K562 (cell line): ENCODE results near the gene SRRT. TPM values are rescaled to one million over a fixed set of nuclear protein-coding genes. Genes with fewer than 3 reads are reported as not detected.

Experiments used
- ARID4B ChIP-seq: sonication (generic); formaldehyde crosslinking; IDR thresholded peaks from 2 replicates; pipeline ENCODE4 v1.8.0; 2022; ENCODE audit warnings: mild to moderate bottlenecking, missing genetic modification reagents
- E2F8 ChIP-seq: fragments of 450-650 bp; IDR thresholded peaks from 2 replicates; pipeline ENCODE4 v1.7.1; 2018; ENCODE audit warnings: mild to moderate bottlenecking, low read depth; ENCODE audit not compliant: partially characterized antibody
- ELF1 ChIP-seq: fragments of 200-800 bp; sonication (Bioruptor generic); IDR thresholded peaks from 2 replicates; pipeline ENCODE4 v1.6.1; 2016; ENCODE audit warnings: missing genetic modification characterization, missing compliant biosample characterization
- FOXK1 ChIP-seq: sonication (generic); formaldehyde crosslinking; IDR thresholded peaks from 2 replicates; pipeline ENCODE4 v1.8.0; 2022; ENCODE audit warnings: missing genetic modification reagents, mild to moderate bottlenecking, borderline replicate concordance
- ILF3 ChIP-seq: fragments of 450-650 bp; IDR thresholded peaks from 2 replicates; pipeline ENCODE4 v1.6.1; 2018; ENCODE audit warnings: antibody characterized with exemption, mild to moderate bottlenecking, moderate library complexity, borderline replicate concordance
- IRF2 ChIP-seq: sonication (generic); formaldehyde crosslinking; IDR thresholded peaks from 2 replicates; pipeline ENCODE4 v1.8.1; 2022; ENCODE audit warnings: mild to moderate bottlenecking, missing genetic modification reagents
- PATZ1 ChIP-seq: fragments of 250-450 bp; sonication (Bioruptor Pico); IDR thresholded peaks from 2 replicates; pipeline ENCODE4 v1.5.0; 2020; ENCODE audit warnings: mild to moderate bottlenecking, borderline replicate concordance
- RAD21 ChIP-seq, 2 experiments: fragments of 250-450 bp in 1 of 2; fragments of 450-650 bp in 1 of 2; sonication (Bioruptor Pico) in 1 of 2; formaldehyde crosslinking in 1 of 2; IDR thresholded peaks in 1 of 2; conservative IDR thresholded peaks in 1 of 2; 2 replicates each; pipeline versions ENCODE4 v1.4.0 to v1.8.0; 2020 to 2022; ENCODE audit warnings: mild to moderate bottlenecking in 2 of 2, moderate library complexity in 1 of 2
- RCOR1 ChIP-seq, 2 experiments: IDR thresholded peaks; 2 replicates each; pipeline ENCODE4 v1.6.1; 2012; ENCODE audit warnings: low read depth in 2 of 2, low read length in 2 of 2, borderline replicate concordance in 1 of 2, improper control_type of control experiment in 1 of 2
- TAL1 ChIP-seq: fragments of 450-650 bp; IDR thresholded peaks from 2 replicates; pipeline ENCODE4 v1.6.1; 2016; ENCODE audit warnings: mild to moderate bottlenecking
- USF2 ChIP-seq: sonication (generic); formaldehyde crosslinking; IDR thresholded peaks from 2 replicates; pipeline ENCODE4 v1.5.0; 2020; ENCODE audit warnings: missing genetic modification reagents
- ZNF512 ChIP-seq: IDR thresholded peaks from 2 replicates; pipeline ENCODE4 v1.6.1; 2016; ENCODE audit warnings: missing genetic modification characterization, missing compliant biosample characterization
- ZNF584 ChIP-seq: fragments of 200-800 bp; sonication (Bioruptor generic); IDR thresholded peaks from 2 replicates; pipeline ENCODE4 v1.6.1; 2016; ENCODE audit warnings: low read depth, mild to moderate bottlenecking, missing genetic modification characterization, missing compliant biosample characterization
- polyA plus RNA-seq, 8 experiments: library from polyadenylated mRNA; depleted of rRNA in 4 of 8; stranded (reverse) in 5 of 8; unstranded in 3 of 8; fragments of >200 nt; fragmentation: Nextera tagmentation in 2 of 8; fragmentation: Illumina TruSeq in 1 of 8; extraction: Ambion mirVana in 2 of 8; extraction: Trizol in 1 of 8; gene quantifications; 2 replicates each; pipeline versions ENCODE4 v1.2.1 to v1.2.3, GENCODE V29; 2011 to 2014; ENCODE audit warnings: inconsistent platforms in 1 of 8, missing spikeins in 1 of 8
- total RNA-seq, 7 experiments: library from RNA; depleted of rRNA in 6 of 7; stranded (reverse); fragments of >200 nt in 6 of 7; fragmentation: Illumina TruSeq in 2 of 7; extraction: Trizol in 2 of 7; gene quantifications; 2 replicates each; pipeline versions ENCODE4 v1.2.1 to v1.2.3, GENCODE V29; 2011 to 2021; ENCODE audit warnings: low replicate concordance in 1 of 7

SRRT gene
- total and polyA plus RNA-seq, 9 of the 15 experiments (the other 6 are each of a cell fraction or from before 2014, with no cell fraction given): 10.3 to 263 (median 84.4) TPM

GRCh38 chr7:100887516-100888290 lies 12.8 kb downstream of the SRRT start (continued):
- TF ChIP-seq E2F8 (no peak), TAL1 (no peak), FOXK1 (CRISPR knock-in tag) (no peak), PATZ1 (no peak), ELF1 (tag) (peak; percentile 65), RCOR1 (IDR thresholded peaks at IDR 0.05; ENCODE audit: borderline replicate concordance in 1 of 2, low read depth in 2 of 2, low read length in 2 of 2) (peak in 1 of 2 experiments; percentile 45; a peak in 3 of 4 replicates), IRF2 (CRISPR knock-in tag) (no peak), USF2 (no peak), RAD21 (CRISPR knock-in tag; conservative IDR thresholded peaks at IDR 0.05 in 1 of 2, IDR thresholded peaks at IDR 0.05 in 1 of 2) (no peak; a peak in 1 of 4 replicates), ZNF584 (CRISPR knock-in tag) (no peak), ILF3 (no peak), ARID4B (CRISPR knock-in tag) (0 out of 2 replicates have a peak, but pooled peaks have one; percentile 44), ZNF512 (tag) (no peak)
